HepG2 (cell line): ENCODE results near the gene DAPP1.
"Not testable (repeated sequence)": the region's sequence is repeated elsewhere in the genome, so short reads cannot be mapped to it uniquely, and the experiment has no call there.

ENCODE experiments used
- ATF2 ChIP-seq: sonication (generic); formaldehyde crosslinking; IDR thresholded peaks from 2 replicates; pipeline ENCODE4 v1.4.0; 2020; ENCODE audit warnings: missing genetic modification reagents
- BHLHE40 ChIP-seq: IDR thresholded peaks from 2 replicates; pipeline ENCODE4 v1.6.1; 2011; ENCODE audit warnings: low read length, improper control_type of control experiment
- CTCF ChIP-seq: sonication (generic); formaldehyde crosslinking; IDR thresholded peaks from 2 replicates; pipeline ENCODE4 v1.5.0; 2020; ENCODE audit warnings: mild to moderate bottlenecking, missing genetic modification reagents, moderate library complexity
- HNRNPH1 ChIP-seq: fragments of 200-400 bp; formaldehyde crosslinking; optimal IDR thresholded peaks from 2 replicates; pipeline ENCODE3; 2017; ENCODE audit warnings: mild to moderate bottlenecking, low read depth, low read length
- KAT7 ChIP-seq: IDR thresholded peaks from 2 replicates; pipeline ENCODE4 v1.6.1; 2018; ENCODE audit warnings: borderline replicate concordance, missing compliant biosample characterization
- PHF8 ChIP-seq: sonication (generic); formaldehyde crosslinking; IDR thresholded peaks from 2 replicates; pipeline ENCODE4 v1.5.0; 2020; ENCODE audit warnings: missing genetic modification reagents
- STAT6 ChIP-seq: sonication (generic); formaldehyde crosslinking; IDR thresholded peaks from 2 replicates; pipeline ENCODE4 v1.4.0; 2020; ENCODE audit warnings: missing genetic modification reagents, mild to moderate bottlenecking, borderline replicate concordance
- ZNF292 ChIP-seq: sonication (generic); formaldehyde crosslinking; IDR thresholded peaks from 2 replicates; pipeline ENCODE4 v1.8.1; 2022; ENCODE audit warnings: mild to moderate bottlenecking, low read depth, missing genetic modification reagents, borderline replicate concordance
- ZSCAN22 ChIP-seq: sonication (generic); formaldehyde crosslinking; IDR thresholded peaks from 2 replicates; pipeline ENCODE4 v1.4.0; 2020; ENCODE audit warnings: mild to moderate bottlenecking, missing genetic modification reagents

GRCh38 chr4:99770842-99771241 is 45.8 kb upstream of the DAPP1 start:
- not testable (repeated sequence) for TF ChIP-seq KAT7 (CRISPR knock-in tag); BHLHE40; CTCF (CRISPR knock-in tag); ZSCAN22 (CRISPR knock-in tag); ZNF292 (CRISPR knock-in tag); ATF2 (CRISPR knock-in tag); HNRNPH1; STAT6 (CRISPR knock-in tag); PHF8 (CRISPR knock-in tag)
